Stimulated activated CD8-positive, alpha-beta memory T cell treated with anti-CD3 and anti-CD28 coated beads, Interleukin-4, amount 100 ng/mL, for 48 hours (primary cell): ENCODE results near the gene GSAP.
"Not testable (repeated sequence)": the region's sequence is repeated elsewhere in the genome, so short reads cannot be mapped to it uniquely, and the experiment has no call there.

ENCODE experiments used
- DNase-seq: peaks from one replicate; pipeline ENCODE4 v3.0.0-alpha.2; 2020

GSAP gene, protein sequence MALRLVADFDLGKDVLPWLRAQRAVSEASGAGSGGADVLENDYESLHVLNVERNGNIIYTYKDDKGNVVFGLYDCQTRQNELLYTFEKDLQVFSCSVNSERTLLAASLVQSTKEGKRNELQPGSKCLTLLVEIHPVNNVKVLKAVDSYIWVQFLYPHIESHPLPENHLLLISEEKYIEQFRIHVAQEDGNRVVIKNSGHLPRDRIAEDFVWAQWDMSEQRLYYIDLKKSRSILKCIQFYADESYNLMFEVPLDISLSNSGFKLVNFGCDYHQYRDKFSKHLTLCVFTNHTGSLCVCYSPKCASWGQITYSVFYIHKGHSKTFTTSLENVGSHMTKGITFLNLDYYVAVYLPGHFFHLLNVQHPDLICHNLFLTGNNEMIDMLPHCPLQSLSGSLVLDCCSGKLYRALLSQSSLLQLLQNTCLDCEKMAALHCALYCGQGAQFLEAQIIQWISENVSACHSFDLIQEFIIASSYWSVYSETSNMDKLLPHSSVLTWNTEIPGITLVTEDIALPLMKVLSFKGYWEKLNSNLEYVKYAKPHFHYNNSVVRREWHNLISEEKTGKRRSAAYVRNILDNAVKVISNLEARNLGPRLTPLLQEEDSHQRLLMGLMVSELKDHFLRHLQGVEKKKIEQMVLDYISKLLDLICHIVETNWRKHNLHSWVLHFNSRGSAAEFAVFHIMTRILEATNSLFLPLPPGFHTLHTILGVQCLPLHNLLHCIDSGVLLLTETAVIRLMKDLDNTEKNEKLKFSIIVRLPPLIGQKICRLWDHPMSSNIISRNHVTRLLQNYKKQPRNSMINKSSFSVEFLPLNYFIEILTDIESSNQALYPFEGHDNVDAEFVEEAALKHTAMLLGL

DNA sequence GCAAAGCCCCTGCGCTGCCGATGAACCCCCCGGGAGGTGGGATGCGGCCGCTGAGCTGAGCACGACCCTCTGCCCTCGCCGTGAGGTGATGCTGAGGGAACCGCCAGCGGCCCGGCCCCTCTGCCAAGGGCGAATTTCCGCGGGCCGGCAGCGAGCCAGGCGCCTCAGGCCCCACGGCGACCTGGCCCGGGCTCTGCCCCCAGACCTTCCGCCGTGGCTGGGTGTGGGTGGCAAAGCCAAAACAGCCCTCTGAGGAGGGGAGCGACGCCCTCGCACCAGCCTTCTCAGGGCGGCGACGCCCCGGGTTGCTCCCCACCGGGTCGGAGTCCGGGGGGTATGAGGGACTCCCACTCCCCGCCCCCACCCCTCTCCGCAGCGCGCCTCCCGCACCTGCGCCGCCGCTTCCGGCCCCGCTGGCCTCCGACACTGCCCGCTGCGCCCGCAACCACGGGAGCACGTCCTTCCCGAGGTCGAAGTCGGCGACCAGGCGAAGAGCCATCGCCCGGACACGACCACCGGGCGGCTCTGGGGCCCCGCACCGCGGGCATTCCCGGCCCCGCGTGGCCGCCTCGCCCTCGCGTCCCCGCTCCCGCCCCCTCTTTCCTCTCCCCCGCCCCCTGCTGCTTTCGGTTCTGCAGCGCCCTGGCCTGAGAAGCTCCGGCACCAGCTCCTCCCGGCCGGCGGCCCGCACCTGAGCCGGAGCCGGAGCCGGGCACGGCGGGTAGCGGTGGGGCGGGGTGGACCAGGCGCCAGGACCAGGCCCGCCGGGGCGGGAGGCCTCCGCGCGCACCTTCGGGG lies at the start of gene GSAP:
Gene GSAP, minus strand, starts transcription at position 527 of the 798 bp plus-strand sequence. Its CDS starts 28 bp downstream, at position 499.
- DNase-seq: peak; percentile 46

DNA sequence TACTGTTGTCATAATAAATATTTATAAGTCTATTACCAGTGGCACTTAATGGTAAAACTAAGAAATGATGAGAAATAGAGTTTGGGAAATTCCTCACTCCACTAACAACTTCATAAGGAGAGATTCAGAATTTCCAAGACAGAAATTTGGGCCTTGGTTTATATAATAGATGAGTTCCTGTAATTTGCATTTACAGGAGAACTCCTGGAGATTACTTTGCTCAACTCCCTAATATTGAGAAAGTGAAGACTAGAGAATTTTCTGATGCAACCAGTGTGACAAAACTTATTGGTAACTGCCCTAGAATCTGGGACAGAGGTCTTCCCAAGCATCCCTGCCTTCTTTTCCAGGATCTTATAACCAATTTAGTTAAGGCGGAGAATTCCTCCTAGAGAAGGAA lies 49.1 kb upstream of the GSAP start:
- DNase-seq: no peak

DNA sequence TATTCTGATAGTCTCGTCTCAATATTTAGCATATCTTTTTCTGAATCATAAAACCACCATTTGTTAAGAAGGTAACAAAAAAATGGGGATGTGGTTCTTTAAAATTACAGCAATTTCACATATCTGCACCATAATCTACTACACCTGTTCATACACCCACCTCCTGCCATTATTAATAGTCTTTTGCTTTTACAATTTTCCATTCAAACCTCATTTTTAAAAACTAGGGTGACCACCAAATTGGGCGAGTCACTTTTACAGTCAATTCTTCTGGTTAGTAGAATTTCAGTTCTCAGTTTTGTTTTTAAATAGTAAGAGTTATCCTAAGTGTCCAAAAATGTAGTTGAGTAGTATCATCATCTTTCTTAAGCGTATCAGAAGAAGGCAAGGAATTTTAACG lies 48.4 kb upstream of the GSAP start:
- no peak for DNase-seq

DNA sequence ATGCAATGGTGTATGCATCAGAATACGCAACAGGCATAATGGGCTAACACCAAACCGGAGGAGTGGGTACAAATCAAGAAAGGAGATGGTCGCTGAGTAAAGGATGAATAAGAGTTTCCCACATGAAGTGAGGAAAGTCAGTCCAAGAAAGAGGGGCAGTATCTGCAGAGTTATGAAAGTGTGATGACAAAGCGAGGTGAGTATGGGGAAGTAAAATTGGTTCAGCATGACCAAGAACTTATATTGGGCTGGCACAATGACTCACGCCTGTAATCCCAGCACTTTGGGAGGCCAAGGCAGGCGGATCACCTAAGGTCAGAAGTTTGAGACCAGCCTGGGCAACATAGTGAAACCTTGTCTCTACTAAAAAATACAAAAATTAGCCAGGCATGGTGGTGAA lies 47.5 kb upstream of the GSAP start:
- DNase-seq: peak; percentile 47

DNA sequence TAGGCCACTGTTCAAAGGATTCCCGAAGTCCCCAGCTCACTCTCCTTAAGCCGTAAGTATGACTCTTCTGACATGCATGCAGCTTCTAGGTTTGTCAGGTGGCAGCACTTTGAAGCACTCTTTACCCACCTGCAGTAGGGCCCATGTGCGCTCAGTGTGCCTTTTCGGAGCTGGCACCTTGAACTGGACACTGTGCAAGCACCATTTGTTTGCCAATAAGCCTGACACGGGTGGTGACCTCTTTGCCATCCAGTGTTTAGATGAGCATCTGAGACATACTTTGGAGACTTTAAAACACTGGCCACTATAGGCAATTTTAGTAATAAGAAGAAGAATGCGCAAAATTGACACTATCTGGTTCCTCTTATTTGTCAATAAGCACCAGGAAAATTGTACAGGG lies 45.7 kb upstream of the GSAP start:
- no peak for DNase-seq

DNA sequence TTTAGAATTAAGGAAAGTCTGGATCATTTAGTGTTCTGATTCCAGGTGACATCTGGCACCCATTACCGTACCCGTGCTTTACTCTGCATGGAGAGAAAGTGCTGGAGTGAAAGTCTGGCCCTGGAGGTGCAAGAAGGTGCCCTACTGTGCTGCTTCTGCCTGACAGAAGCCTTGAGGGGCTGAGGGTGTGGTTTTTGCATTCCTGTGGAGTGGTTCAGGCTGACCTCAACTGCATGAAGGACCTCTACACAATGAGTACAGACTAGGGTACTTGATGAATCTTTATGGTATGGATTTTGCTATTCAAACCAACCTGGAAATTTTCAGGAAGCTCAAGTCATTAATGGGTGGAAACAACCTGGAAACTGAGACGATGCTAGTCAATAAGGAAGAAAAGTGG lies 45.1 kb upstream of the GSAP start:
- no peak for DNase-seq

DNA sequence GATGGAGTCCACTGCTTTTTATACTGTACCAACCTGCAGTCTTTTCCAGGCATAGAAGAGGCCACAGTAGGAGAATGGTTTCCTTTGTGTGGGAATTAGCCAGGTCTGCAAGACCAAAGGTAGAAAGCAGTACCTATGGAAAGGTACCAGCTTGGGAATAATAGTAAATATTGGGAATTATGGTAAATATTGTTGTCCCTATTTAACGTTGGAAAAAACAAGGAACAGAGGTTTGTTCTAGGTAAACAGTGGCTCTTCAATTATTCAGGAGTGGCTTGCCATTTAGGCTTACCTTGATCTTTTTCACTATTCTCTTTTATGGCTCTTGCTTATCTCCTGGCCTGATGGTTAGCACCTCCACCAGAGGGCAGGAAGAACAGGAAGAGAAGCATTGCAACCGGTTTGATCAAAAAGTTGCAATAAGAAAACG lies 43.9 kb upstream of the GSAP start:
- DNase-seq: no peak

DNA sequence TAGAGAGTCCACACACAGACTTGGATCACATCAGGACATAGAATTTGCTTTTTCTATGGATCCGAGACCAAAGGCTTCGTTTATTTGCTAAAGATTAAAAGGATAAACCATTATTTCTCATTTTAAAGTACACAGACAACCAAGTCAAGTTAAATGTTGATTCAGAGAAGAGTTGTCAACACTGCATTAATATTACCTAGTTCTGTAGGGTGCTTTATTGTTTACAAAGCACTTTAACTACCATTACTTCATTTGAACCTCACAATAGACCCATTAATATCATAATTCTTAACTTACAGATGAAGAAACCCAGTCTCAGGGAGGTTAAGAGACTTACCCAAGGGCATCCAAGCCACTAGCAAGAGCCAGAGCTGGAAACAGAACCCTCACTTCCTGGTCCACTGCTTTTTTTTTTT lies 43.2 kb upstream of the GSAP start:
- no peak for DNase-seq

DNA sequence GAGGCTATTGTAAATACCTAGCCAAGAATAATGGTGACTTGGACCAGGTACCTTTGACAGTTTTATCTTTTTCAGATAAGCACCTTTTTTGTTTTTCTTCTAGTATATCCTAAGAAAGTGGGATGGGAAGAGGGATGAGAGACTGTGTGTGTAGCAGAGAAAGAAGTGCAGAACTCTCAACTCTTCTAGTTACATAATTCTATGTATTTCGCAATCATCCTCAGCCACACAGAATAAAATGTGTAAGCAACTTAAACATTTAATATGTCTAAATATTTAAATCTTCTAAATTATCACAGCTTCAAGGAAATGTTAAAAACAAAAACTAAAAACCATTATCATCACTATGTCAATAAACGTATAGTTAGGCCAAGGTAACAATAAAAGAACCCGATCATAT lies 42.6 kb upstream of the GSAP start:
- no peak for DNase-seq

DNA sequence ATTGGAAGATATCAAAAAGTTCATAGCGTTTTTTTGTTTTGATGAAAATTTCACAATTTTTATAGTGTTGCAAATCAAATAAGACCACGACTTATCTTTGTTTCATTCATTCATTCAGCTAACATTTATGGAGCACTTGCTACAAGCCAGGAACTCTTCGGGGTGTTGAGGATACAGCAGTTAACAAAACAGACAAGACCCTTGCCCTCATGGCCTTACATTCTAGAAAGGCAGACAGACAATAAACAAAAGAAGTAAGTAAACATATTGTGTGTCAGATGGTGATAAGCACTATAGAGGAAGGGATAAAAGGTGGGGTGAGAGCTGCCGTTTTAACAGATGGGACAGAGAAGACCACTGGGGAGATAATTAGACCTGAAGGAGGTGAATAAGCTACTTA lies 41.6 kb upstream of the GSAP start:
- DNase-seq: no peak

DNA sequence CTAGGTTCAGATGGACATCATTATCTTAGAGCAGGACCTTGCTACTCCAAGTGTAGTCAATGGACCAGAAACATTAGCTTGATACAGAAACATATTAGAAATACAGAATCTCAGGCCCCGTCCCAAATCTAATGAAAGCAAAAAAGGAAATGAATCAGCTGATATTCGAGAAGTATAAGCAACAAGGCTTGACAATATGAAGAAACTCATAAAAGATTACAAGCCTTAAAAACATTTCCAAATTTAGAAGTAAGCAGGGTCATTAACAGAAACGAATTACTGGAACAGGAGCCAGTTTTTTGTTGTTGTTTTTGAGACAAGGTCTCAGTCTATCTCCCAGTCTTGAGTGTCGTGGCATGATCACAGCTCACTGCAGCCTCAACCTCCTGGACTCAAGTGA lies 40.5 kb upstream of the GSAP start:
- no peak for DNase-seq

DNA sequence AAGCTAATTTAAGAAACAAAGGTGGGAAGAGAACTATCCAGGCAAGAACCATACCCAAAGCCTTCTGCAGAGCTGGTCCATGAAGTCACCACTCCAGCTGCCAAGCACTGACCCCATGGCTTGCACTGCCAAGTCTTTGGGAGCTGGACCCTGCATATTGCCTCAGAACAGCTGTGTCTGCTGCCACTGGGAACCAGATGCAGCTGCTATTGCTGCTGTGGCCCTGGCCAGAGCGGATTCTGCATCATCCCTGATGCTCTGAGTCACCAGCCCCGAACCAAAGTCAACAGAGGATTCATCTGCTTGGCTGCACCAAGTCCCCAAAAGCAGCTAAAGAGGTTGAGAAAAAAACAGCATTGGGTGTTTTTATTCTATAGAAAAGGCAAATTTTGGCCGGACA lies 39.2 kb upstream of the GSAP start:
- no peak for DNase-seq

DNA sequence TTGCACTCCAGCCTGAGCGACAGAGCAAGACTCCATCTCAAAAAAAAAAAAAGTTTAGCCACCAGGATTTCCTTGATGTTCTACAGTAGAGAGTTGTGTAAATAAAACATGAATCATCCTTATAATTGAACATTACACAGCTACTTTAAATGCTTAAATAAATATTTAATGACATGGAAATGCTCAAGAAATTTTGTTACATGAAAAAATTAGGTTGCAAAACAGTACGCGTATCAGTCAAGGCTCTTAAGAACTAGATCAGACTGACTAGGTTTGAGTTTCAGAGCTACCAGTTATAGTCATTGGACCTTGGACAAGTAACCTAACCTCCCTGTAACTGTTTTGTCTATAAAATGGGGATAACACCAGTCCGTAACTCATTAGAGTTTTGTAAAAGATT lies 38.7 kb upstream of the GSAP start:
- DNase-seq: no peak

DNA sequence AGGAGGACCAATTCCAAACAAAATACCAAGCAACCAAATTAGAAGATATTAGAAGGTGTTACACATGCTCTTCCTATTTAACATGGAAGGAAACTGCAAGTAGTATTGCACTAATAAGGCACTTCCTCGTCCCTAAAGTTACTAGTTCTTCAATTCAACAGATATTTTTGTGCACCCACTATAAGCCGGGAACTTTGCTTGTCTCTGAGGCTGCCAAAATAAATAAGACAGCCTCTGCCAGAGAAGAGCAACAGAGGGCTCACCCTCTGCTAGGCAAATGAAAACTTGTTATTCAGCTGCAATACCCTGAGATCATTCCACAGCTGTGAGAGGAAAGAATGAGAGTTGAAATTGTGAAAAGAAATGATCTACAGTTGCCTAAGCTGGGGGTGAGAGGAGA lies 37.4 kb upstream of the GSAP start:
- no peak for DNase-seq

DNA sequence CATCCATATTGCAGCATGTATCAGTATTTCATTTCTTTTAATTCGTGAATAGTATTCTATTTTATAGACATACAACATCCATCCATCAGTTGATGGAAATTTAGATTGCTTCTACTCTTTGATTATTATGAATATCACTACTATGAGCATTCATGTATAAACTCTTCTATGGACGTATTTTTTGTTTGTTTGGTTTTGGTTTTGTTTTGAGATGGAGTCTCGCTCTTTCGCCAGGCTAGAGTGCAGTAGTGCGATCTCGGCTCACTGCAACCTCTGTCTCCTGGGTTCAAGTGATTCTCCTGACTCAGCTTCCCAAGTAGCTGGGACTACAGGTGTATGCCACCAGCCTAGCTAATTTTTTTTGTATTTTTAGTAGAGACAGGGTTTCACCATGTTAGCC lies 35.8 kb upstream of the GSAP start:
- DNase-seq: not testable (repeated sequence)

DNA sequence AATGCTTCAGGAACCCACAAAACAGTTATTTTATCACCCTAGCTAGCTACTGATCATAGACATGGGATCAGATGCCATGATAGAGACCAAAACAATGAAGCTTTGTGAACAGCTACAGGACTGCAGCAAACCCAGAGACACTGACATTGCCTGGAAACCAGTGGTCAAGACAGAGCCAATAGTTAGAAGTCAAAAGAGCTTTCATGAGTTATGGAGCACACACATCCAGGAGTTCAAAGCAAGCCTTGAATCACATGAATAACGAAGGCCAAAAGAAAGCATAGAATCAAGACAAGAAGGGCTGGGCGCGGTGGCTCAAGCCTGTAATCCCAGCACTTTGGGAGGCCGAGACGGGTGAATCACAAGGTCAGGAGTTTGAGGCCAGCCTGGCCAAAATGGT lies 34.5 kb upstream of the GSAP start:
- DNase-seq: no peak

DNA sequence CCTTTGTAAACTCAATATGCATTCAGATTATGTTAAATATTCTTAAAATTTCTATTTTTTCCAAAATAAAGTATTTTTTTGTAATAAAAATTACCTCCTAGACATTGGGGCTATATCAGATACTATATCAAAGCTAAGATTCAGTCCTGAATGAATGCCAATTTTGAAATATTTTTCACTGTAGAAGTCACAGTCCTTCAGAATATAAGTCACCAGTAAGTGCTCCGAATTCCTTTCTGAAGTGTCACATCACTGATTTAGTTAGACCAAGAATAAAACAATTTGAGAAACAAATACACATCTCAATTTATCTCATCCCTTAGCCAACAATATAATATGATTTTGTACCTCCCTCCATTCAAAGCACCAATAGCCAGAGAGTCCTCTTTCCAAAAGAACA lies 33.9 kb upstream of the GSAP start:
- DNase-seq: no peak

DNA sequence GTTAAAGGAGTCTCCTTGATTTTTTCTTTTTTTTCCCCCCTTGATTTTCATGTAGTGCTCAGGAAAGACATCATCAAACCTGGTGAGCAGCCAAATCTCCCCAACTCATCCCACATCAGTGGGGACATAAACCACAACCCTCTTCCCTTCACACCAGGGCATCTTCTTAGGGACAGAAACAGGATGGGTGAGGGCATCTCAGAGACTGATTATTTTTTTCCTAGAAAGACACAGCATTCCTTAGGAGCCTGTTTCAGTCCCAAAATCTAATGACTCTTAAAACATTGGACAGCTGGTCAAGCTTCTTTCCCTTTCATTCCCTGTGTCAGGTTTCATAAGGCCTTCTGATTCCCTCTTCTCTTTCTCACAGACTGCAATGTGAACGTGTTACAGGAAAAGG lies 31.5 kb upstream of the GSAP start:
- DNase-seq: no peak

DNA sequence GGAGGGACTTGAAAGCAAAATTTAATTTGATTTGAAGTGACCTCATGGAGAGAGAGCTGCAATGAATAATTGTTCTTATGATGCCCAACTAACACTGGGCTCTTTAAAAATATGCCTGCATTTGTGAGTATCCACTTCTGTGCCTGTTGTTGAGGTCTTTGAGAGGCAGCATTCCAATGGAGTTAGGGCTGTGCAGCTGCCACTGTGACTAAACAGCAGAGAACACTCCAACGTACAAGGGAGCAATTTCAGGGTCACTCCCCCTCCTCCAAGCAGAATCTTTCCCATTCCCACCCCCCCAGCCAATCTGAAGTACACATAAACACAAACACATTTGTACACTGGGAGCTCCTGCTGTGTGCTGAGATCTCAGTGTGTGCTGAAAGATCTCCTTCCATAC lies 28.0 kb upstream of the GSAP start:
- no peak for DNase-seq

DNA sequence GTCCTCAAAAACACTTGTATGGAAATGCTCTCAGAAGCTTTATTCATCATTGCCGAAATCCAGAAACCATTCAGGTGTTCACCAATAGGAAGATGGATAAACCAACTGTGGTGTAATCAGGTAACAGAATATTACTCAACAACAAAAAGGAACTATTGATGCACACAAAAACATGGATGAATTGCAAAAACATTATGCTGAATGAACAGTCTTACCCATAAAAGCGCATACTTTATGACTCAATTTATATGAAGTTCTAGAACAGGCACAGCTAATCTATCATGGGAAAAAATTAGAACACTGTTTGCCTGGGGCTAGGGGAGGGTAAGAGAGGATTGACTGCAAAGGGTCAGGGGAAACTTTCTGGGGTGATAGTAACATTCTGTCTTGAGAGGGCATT lies 26.9 kb upstream of the GSAP start:
- DNase-seq: no peak

DNA sequence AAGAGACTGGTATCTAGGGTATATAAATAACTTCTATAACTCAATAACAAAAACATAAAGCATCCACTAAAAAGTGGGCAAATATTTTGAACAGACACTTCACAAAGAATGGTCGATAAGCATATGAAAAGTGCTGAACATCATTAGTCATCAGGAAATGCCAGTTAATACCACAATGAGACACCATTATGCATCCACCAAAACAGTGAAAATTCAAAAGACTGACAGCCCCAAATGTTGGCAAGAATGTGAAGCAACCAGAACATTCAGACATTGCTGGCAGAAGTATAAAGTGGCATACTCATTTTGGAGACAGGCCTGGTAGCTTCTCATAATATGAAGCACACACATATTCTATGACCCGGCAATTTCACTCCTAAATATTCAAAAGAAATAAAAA lies 26.5 kb upstream of the GSAP start:
- DNase-seq: no peak

DNA sequence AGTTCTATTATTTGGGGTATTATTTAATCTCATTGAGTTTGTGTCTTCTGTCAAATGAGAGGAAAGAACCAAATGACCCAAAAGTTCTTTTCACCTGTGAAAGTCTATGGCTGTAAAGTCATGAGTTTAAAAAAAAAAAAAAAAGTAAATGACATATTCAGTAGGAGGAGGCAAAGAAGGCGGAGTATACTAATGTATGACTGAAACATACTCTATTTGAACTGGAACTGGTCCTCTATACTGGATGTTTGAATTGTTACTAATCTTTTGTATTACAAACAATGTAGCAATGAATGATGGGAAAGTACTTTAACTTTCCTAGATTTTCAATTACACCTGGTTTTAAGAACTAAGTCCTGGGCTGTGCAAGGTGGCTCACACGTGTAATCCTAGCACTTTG lies 24.9 kb upstream of the GSAP start:
- no peak for DNase-seq

DNA sequence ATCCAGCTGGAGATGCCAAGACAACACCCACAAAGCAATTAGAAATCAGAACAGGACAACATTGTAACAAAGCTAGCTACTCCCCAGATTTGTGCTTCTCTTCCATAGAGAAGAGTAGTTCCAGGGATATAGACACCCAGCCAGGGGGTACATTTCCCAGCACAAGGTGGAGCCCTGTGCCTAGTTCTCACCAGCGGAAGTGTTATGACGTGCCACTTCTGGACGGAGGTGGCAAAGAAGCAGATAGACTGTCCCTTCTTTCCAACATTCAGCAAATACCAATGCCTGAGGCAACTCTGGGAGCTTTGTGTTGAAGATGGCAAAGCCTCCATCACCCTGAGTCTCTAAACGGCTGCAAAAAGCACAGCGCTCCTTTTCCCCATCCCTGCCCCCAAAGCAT lies 23.4 kb upstream of the GSAP start:
- DNase-seq: no peak

DNA sequence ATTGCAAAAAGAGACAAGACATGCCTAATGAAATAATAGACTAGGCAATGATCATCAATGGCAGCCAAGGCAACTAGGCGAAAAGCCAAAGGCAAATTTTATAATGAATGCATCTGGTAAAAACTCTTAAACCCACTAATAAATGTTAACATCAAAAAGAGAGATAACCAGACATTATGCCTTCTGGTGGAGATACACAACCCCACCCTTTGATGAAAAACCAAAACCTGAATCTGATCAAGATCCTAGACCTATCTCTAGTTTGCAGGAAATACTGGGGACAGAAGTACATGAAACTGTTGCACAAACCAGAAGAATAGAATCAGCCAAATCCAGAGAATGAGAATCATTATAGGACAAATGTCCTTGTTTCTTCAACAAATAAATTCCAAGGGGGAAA lies 22.0 kb upstream of the GSAP start:
- no peak for DNase-seq
